Mononuclear cell (primary cell): Measurements from ENCODE around the gene PPFIA1. TPM values are rescaled to one million over a fixed set of nuclear protein-coding genes. Genes with fewer than 3 reads are reported as not detected.

ENCODE experiments used
- H3K27me3 ChIP-seq: 2 replicates; pipeline ENCODE4 v1.6.0; 2011; ENCODE audit warnings: low read length, control low read depth; ENCODE audit not compliant: insufficient read depth
- H3K4me1 ChIP-seq: 2 replicates; pipeline ENCODE4 v1.5.1; 2011; ENCODE audit warnings: mild to moderate bottlenecking, low read length, control low read depth; ENCODE audit not compliant: insufficient read depth
- H3K4me3 ChIP-seq: 2 replicates; pipeline ENCODE4 v1.5.1; 2011; ENCODE audit warnings: mild to moderate bottlenecking, low read length, moderate library complexity
- H3K9me3 ChIP-seq: 2 replicates; pipeline ENCODE4 v1.5.1; 2011; ENCODE audit warnings: low read depth, mild to moderate bottlenecking, control low read depth, low read length
- total RNA-seq: library from RNA; depleted of rRNA; stranded (reverse); fragments of >200 nt; gene quantifications from one replicate; pipeline ENCODE4 v1.2.3, GENCODE V29; 2012

PPFIA1 gene
- total RNA-seq, 1 donor, result 31.4 TPM

GRCh38 chr11:70433038-70433437, 162.5 kb downstream of the PPFIA1 start:
- no peaks in the 10 kb centered on the region for H3K4me1 ChIP-seq
- H3K4me3 ChIP-seq, result no peak overlapping the region
- peaks cover 5% of the 10 kb centered on the region for H3K27me3 ChIP-seq
- no peaks in the 10 kb centered on the region for H3K9me3 ChIP-seq

GRCh38 chr11:70433526-70433925, 163.0 kb downstream of the PPFIA1 start:
- H3K27me3 ChIP-seq, result peaks cover 5% of the 10 kb centered on the region

More at GRCh38 chr11:70433526-70433925, 163.0 kb downstream of the PPFIA1 start:
- Histone ChIP-seq H3K4me1 (no peaks in the 10 kb centered on the region), H3K4me3 (no peak overlapping the region), H3K9me3 (no peaks in the 10 kb centered on the region)

Other genes with a start within 250 kb of the PPFIA1 start
- not detected for gene ANO1, start 192.4 kb upstream of the PPFIA1 start, total RNA-seq
- 16.8 TPM for gene FADD, start 67.4 kb upstream of the PPFIA1 start, total RNA-seq
- 16.5 TPM for gene CTTN, start 127.8 kb downstream of the PPFIA1 start, total RNA-seq